Thyroid gland (tissue), 4 donors: ENCODE measurements around the gene COL23A1.

Experiments
- CTCF ChIP-seq, 6 experiments: fragments of 200-600 bp in 3 of 6; fragments of 450-650 bp in 3 of 6; sonication (generic) in 3 of 6; IDR thresholded peaks; one replicate each; pipeline ENCODE4 v1.5.1; 2016 to 2019; ENCODE audit warnings: antibody characterized with exemption in 6 of 6, mild to moderate bottlenecking in 2 of 6, inconsistent platforms in 1 of 6, moderate library complexity in 1 of 6
- POLR2A ChIP-seq, 2 donors: fragments of 450-650 bp; IDR thresholded peaks; one replicate each; pipeline ENCODE4 v1.6.1; 2017; ENCODE audit warnings: antibody characterized with exemption in 2 of 2, mild to moderate bottlenecking in 2 of 2, moderate library complexity in 1 of 2

GRCh38 chr5:178475422-178475821 lies 114.8 kb downstream of the COL23A1 start:
- no peak for TF ChIP-seq CTCF (IDR thresholded peaks at IDR 0.05)
- TF ChIP-seq POLR2A (IDR thresholded peaks at IDR 0.05) = no peak
